Measurements from ENCODE around the gene PSKH1.
"Not testable (repeated sequence)": the region's sequence is repeated elsewhere in the genome, so short reads cannot be mapped to it uniquely, and the experiment has no call there.

PSKH1 gene

DNA sequence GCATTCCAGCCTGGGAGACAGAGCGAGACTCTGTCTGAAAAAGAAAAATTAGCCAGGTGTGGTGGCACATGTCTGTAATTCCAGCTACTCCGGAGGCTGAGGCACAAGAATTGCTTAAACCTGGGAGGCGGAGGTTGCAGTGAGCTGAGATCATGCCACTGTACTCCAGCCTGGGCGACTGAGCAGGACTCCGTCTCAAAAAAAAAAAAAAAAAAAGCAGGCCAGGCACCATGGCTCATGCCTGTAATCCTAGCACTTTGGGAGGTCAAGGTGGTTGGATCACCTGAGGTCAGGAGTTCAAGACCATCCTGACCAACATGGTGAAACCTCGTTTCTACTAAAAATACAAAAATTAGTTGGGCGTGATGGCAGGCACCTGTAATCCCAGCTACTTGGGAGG is 79.2 kb downstream of the PSKH1 start:
- in situ Hi-C loops (cut with MboI; ENCODE audit: low sequenced_read_pairs): not testable (repeated sequence)

- in situ Hi-C loops (cut with MboI; ENCODE audit: low sequenced_read_pairs): no loop called here
Observed at GRCh38 chr16:67975321-67976105, 82.5 kb downstream of the PSKH1 start.

GRCh38 chr16:67976205-67976604 is 83.2 kb downstream of the PSKH1 start:
- in situ Hi-C loops (cut with MboI; ENCODE audit: low sequenced_read_pairs): no loop called here

DNA sequence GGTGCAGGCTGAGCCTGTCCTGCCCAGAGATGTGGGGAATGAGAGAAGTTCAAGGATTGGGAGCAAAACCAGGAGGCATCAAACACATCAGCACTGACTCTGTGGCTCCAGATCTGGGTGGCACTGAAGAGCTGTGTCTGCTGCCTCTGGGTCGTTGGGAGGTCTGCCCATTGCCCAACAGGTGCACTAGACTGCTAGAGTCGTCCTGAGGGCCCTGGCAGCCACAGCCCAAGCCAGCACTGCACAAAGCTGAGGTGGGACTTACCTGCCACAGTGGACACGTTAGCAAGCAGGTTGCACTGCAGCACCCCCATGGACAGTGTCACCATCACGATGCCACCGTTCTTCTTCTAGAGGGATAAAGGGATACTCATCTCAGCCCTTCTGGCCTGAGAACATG is 84.0 kb downstream of the PSKH1 start:
- in situ Hi-C loops (cut with MboI; ENCODE audit: low sequenced_read_pairs): no loop called here

DNA sequence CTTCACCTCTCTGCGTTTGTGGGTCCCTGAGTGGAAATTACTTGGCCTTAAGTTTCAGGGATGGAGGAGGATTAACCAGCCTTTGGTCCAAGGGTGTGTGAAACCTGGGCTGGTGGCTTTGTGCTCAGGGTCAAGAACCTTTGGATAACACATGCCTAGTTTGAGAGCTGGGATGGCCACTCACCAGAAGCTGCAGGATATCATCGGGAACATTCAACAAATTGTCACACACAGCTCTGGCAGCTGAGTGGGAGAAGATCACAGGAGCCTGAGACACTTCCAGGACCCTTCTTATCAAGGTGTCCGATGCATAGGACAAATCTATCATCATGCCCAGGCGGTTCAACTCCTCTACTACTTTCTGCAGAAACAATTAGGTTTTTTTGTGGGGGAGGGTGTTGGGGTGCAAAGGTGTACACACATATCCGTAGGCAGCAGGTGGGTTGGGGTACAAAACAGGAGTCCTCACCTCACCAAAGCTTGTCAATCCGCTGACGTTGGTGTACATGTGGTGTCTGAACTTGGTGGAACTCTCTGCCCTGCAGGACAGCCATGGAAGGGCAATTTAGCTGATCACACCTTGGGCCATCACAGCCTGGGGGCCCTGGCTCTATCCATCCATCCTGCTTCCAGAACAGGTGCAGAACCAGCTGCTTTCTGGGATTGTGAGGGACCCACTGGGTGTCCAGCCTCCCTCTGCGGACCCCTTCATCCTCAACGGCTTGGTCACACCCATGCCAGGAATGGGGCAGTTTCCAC is 84.6 kb downstream of the PSKH1 start:
- in situ Hi-C loops (cut with MboI; ENCODE audit: low sequenced_read_pairs): no loop called here

Data from HL-60/S4 treated with phorbol 12-myristate 13-acetate at 8.2 ng/mL for 4 days and 3 days (cell line).